ENCODE data around the gene IGF2R. TPM values are rescaled to one million over a fixed set of nuclear protein-coding genes. Genes with fewer than 3 reads are reported as not detected.

The IGF2R gene
- total and polyA plus RNA-seq, 2 donors (not counting 1 experiment from before 2014, with no cell fraction given) = 9.5 to 53.3 TPM

- no peak for DNase-seq
- Mint-ChIP-seq H3K4me1 (no peaks in the 10 kb centered on the region), H3K27ac (no peak overlapping the region), H3K27me3 (no peaks in the 10 kb centered on the region), H3K9me3 (ENCODE audit: insufficient read depth) (no peaks in the 10 kb centered on the region), H3K4me3 (no peak overlapping the region)
- H4K20me1 ChIP-seq (ENCODE audit: control insufficient read depth, insufficient read depth, low read length, poor library complexity, severe bottlenecking) = no peaks in the 10 kb centered on the region
- H3K79me2 ChIP-seq (ENCODE audit: control insufficient read depth, insufficient read depth, low read length) = no peaks in the 10 kb centered on the region
- intact Hi-C loops (cut with micrococcal nuclease) = no loop called here
- H3K9ac ChIP-seq (ENCODE audit: low read length) = no peak overlapping the region
- no peak overlapping the region for H2AFZ ChIP-seq (ENCODE audit: insufficient read depth, low read depth, low read length, poor library complexity, severe bottlenecking)
- ChIA-PET POLR2A (no interaction called here), CTCF (no interaction called here)
- no peak overlapping the region for H3K4me2 ChIP-seq (replicated peaks; ENCODE audit: low read depth, low read length, poor library complexity, severe bottlenecking)
- no peak for TF ChIP-seq EZH2 (IDR thresholded peaks at IDR 0.05; ENCODE audit: borderline replicate concordance, insufficient read depth, low read depth, low read length, poor library complexity, severe bottlenecking)
- TF ChIP-seq CTCF (IDR thresholded peaks at IDR 0.05) = no peak
- WGBS (ENCODE audit: insufficient coverage) = 92% methylated on average over 10 of the region's 10 CpGs
- no peak overlapping the region for H3K27ac ChIP-seq (ENCODE audit: low read length in 2 of 2)
- H3K9me3 ChIP-seq (ENCODE audit: control extremely low read depth in 1 of 3, control insufficient read depth in 2 of 3, insufficient read depth in 1 of 3, low read length in 2 of 3) = no peaks in the 10 kb centered on the region
- H3K36me3 ChIP-seq (replicated peaks in 1 of 2; ENCODE audit: control extremely low read depth in 1 of 2, control insufficient read depth in 1 of 2, extremely low read depth in 1 of 2, insufficient read depth in 2 of 2, low read length in 1 of 2) = peaks cover 15 to 79% of the 10 kb centered on the region in 2 experiments
- no peak overlapping the region for H3K4me3 ChIP-seq (ENCODE audit: control extremely low read depth in 1 of 5, extremely low read depth in 1 of 5, insufficient read depth in 1 of 5, low read depth in 2 of 5, low read length in 4 of 5)
- H3K27me3 ChIP-seq (replicated peaks in 1 of 4; ENCODE audit: control extremely low read depth in 1 of 4, control insufficient read depth in 3 of 4, insufficient read depth in 4 of 4, low read length in 3 of 4) = no peaks in the 10 kb centered on the region
- ATAC-seq (ENCODE audit: low read depth) = no peak
- H3K4me1 ChIP-seq (ENCODE audit: control insufficient read depth in 2 of 2, insufficient read depth in 2 of 2, low read length in 2 of 2) = no peaks in the 10 kb centered on the region
Observed at GRCh38 chr6:160092602-160093001, 123.7 kb downstream of the IGF2R start.

DNA sequence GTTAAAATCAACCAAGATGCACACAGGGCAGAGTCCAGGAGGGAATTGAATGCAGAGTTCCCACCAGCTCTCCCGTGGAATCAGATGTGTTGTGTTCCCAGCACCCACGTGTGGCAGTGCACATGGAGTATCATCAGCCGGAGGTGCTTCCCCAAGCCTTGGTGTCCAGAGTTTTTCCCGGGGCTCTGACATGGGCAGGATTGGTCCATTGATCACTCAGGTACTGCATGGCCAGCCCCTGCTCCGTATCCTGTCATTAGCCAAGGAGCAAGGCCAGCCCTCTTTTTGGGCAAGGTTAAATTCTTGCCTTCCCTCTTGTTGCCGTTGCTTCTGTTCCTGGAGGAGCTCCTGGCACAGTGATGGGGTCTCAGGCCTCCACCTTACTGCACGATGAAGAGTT lies 124.2 kb downstream of the IGF2R start:
- no peak overlapping the region for H3K27ac ChIP-seq (ENCODE audit: low read length in 2 of 2)
- H3K4me3 ChIP-seq (ENCODE audit: control extremely low read depth in 1 of 5, extremely low read depth in 1 of 5, insufficient read depth in 1 of 5, low read depth in 2 of 5, low read length in 4 of 5) = no peak overlapping the region
- ATAC-seq (ENCODE audit: low read depth) = no peak
- H3K9me3 ChIP-seq (ENCODE audit: control extremely low read depth in 1 of 3, control insufficient read depth in 2 of 3, insufficient read depth in 1 of 3, low read length in 2 of 3) = no peaks in the 10 kb centered on the region
- H3K27ac Mint-ChIP-seq = no peak overlapping the region
- no peak overlapping the region for H3K4me3 Mint-ChIP-seq
- no peaks in the 10 kb centered on the region for H3K79me2 ChIP-seq (ENCODE audit: control insufficient read depth, insufficient read depth, low read length)
- no peaks in the 10 kb centered on the region for H4K20me1 ChIP-seq (ENCODE audit: control insufficient read depth, insufficient read depth, low read length, poor library complexity, severe bottlenecking)
- H3K4me1 Mint-ChIP-seq = no peaks in the 10 kb centered on the region
- H3K4me2 ChIP-seq (replicated peaks; ENCODE audit: low read depth, low read length, poor library complexity, severe bottlenecking) = no peak overlapping the region
- POLR2A ChIA-PET = no interaction called here
- WGBS (ENCODE audit: insufficient coverage) = 97% methylated on average over 7 of the region's 7 CpGs
- no peak overlapping the region for H2AFZ ChIP-seq (ENCODE audit: insufficient read depth, low read depth, low read length, poor library complexity, severe bottlenecking)
- no peaks in the 10 kb centered on the region for H3K27me3 ChIP-seq (replicated peaks in 1 of 4; ENCODE audit: control extremely low read depth in 1 of 4, control insufficient read depth in 3 of 4, insufficient read depth in 4 of 4, low read length in 3 of 4)
- H3K9ac ChIP-seq (ENCODE audit: low read length) = no peak overlapping the region
- H3K36me3 ChIP-seq (replicated peaks in 1 of 2; ENCODE audit: control extremely low read depth in 1 of 2, control insufficient read depth in 1 of 2, extremely low read depth in 1 of 2, insufficient read depth in 2 of 2, low read length in 1 of 2) = peaks cover 15 to 80% of the 10 kb centered on the region in 2 experiments
- H3K4me1 ChIP-seq (ENCODE audit: control insufficient read depth in 2 of 2, insufficient read depth in 2 of 2, low read length in 2 of 2) = no peaks in the 10 kb centered on the region
- intact Hi-C loops (cut with micrococcal nuclease) = no loop called here
- CTCF ChIA-PET = no interaction called here
- no peaks in the 10 kb centered on the region for H3K27me3 Mint-ChIP-seq
- DNase-seq = no peak
- H3K9me3 Mint-ChIP-seq (ENCODE audit: insufficient read depth) = no peaks in the 10 kb centered on the region
- TF ChIP-seq EZH2 (IDR thresholded peaks at IDR 0.05; ENCODE audit: borderline replicate concordance, insufficient read depth, low read depth, low read length, poor library complexity, severe bottlenecking) (no peak), CTCF (IDR thresholded peaks at IDR 0.05) (no peak)
